NCI-H69 (cell line): ENCODE measurements around the gene TRIM43B.
"Not testable (repeated sequence)": the region's sequence is repeated elsewhere in the genome, so short reads cannot be mapped to it uniquely, and the experiment has no call there.

Experiments used
- DNase-seq: peaks from one replicate; lab custom pipeline; 2025; lab: John Stamatoyannopoulos, UW

TRIM43B gene

GRCh38 chr2:95433973-95434372, 50.6 kb downstream of the TRIM43B start:
- DNase-seq: not testable (repeated sequence)

- DNase-seq: not testable (repeated sequence)
Observed at GRCh38 chr2:95433373-95433772, 51.2 kb downstream of the TRIM43B start.

GRCh38 chr2:95429748-95430467, 54.6 kb downstream of the TRIM43B start:
- DNase-seq: not testable (repeated sequence)

- DNase-seq: not testable (repeated sequence)
Observed at GRCh38 chr2:95427196-95427867, 57.2 kb downstream of the TRIM43B start.
